Measurements from ENCODE around the gene RBCK1.

DNA sequence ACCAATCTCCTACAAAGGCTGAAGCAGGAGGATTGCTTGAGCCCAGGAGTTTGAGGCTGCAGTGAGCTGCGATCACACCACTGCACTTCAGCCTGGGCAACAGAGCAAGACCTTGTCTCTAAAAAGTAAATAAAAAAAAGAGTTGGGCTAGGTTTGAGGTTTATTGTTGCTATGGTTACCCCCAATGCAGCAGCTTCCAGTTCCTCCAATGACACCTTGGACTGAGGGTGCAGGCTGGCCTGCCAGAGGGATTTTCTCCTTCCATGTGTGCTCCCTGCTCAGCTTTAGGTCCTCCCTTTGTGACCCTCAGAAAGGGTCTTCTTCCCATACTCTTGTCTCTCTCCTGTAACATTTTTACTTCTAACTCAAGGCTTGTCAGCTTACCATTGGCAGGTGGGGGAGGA lies 64.8 kb downstream of the RBCK1 start:
- TF ChIP-seq, protein P1, sequence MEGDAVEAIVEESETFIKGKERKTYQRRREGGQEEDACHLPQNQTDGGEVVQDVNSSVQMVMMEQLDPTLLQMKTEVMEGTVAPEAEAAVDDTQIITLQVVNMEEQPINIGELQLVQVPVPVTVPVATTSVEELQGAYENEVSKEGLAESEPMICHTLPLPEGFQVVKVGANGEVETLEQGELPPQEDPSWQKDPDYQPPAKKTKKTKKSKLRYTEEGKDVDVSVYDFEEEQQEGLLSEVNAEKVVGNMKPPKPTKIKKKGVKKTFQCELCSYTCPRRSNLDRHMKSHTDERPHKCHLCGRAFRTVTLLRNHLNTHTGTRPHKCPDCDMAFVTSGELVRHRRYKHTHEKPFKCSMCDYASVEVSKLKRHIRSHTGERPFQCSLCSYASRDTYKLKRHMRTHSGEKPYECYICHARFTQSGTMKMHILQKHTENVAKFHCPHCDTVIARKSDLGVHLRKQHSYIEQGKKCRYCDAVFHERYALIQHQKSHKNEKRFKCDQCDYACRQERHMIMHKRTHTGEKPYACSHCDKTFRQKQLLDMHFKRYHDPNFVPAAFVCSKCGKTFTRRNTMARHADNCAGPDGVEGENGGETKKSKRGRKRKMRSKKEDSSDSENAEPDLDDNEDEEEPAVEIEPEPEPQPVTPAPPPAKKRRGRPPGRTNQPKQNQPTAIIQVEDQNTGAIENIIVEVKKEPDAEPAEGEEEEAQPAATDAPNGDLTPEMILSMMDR (IDR thresholded peaks at IDR 0.05): no peak
- no peak for TF ChIP-seq POLR2A (IDR thresholded peaks at IDR 0.05)

Measured in vagina (tissue), 2 donors.